ENCODE measurements around the gene GNAI1.

Gene GNAI1

GRCh38 chr7:80106498-80107113 lies 28.0 kb upstream of the GNAI1 start:
- H3K27ac ChIP-seq (ENCODE audit: low read length): no peak overlapping the region
- H3K4me1 ChIP-seq (ENCODE audit: control insufficient read depth in 1 of 2, insufficient read depth in 2 of 2, low read length in 2 of 2): peaks cover 0 to 10% of the 10 kb centered on the region in 2 donors
- H3K4me3 ChIP-seq (ENCODE audit: low read depth in 1 of 2, low read length in 2 of 2): no peak overlapping the region
- H3K9me3 ChIP-seq (ENCODE audit: control insufficient read depth in 1 of 2, low read length in 2 of 2): no peaks in the 10 kb centered on the region
- no peaks in the 10 kb centered on the region for H3K27me3 ChIP-seq (ENCODE audit: low read depth, low read length)
- no peaks in the 10 kb centered on the region for H3K36me3 ChIP-seq (ENCODE audit: control insufficient read depth in 1 of 2, insufficient read depth in 2 of 2, low read length in 2 of 2)

- Histone ChIP-seq H3K27ac (ENCODE audit: low read length) (no peak overlapping the region), H3K27me3 (ENCODE audit: low read depth, low read length) (no peaks in the 10 kb centered on the region), H3K9me3 (ENCODE audit: control insufficient read depth in 1 of 2, low read length in 2 of 2) (no peaks in the 10 kb centered on the region), H3K4me1 (ENCODE audit: control insufficient read depth in 1 of 2, insufficient read depth in 2 of 2, low read length in 2 of 2) (peaks cover 0 to 10% of the 10 kb centered on the region in 2 donors), H3K36me3 (ENCODE audit: control insufficient read depth in 1 of 2, insufficient read depth in 2 of 2, low read length in 2 of 2) (no peaks in the 10 kb centered on the region), H3K4me3 (ENCODE audit: low read depth in 1 of 2, low read length in 2 of 2) (no peak overlapping the region)
Observed at GRCh38 chr7:80107278-80107677, 27.4 kb upstream of the GNAI1 start.

GRCh38 chr7:80110376-80110775 lies 24.3 kb upstream of the GNAI1 start:
- Histone ChIP-seq H3K4me1 (ENCODE audit: control insufficient read depth in 1 of 2, insufficient read depth in 2 of 2, low read length in 2 of 2) (peaks cover 0 to 10% of the 10 kb centered on the region in 2 donors), H3K27ac (ENCODE audit: low read length) (no peak overlapping the region), H3K9me3 (ENCODE audit: control insufficient read depth in 1 of 2, low read length in 2 of 2) (no peaks in the 10 kb centered on the region), H3K4me3 (ENCODE audit: low read depth in 1 of 2, low read length in 2 of 2) (no peak overlapping the region), H3K36me3 (ENCODE audit: control insufficient read depth in 1 of 2, insufficient read depth in 2 of 2, low read length in 2 of 2) (no peaks in the 10 kb centered on the region), H3K27me3 (ENCODE audit: low read depth, low read length) (no peaks in the 10 kb centered on the region)

- H3K27ac ChIP-seq (ENCODE audit: low read length): no peak overlapping the region
Observed at GRCh38 chr7:80114159-80114558, 20.5 kb upstream of the GNAI1 start.

GRCh38 chr7:80124526-80125264 lies 9.9 kb upstream of the GNAI1 start:
- H3K27me3 ChIP-seq (ENCODE audit: low read depth, low read length): no peaks in the 10 kb centered on the region
- peaks cover 0 to 7% of the 10 kb centered on the region in 2 donors for H3K4me1 ChIP-seq (ENCODE audit: control insufficient read depth in 1 of 2, insufficient read depth in 2 of 2, low read length in 2 of 2)
- H3K36me3 ChIP-seq (ENCODE audit: control insufficient read depth in 1 of 2, insufficient read depth in 2 of 2, low read length in 2 of 2): no peaks in the 10 kb centered on the region
- H3K4me3 ChIP-seq (ENCODE audit: low read depth in 1 of 2, low read length in 2 of 2): no peak overlapping the region
- no peak overlapping the region for H3K27ac ChIP-seq (ENCODE audit: low read length)
- no peaks in the 10 kb centered on the region for H3K9me3 ChIP-seq (ENCODE audit: control insufficient read depth in 1 of 2, low read length in 2 of 2)

More at GRCh38 chr7:80114159-80114558, 20.5 kb upstream of the GNAI1 start:
- Histone ChIP-seq H3K27me3 (ENCODE audit: low read depth, low read length) (no peaks in the 10 kb centered on the region), H3K9me3 (ENCODE audit: control insufficient read depth in 1 of 2, low read length in 2 of 2) (no peaks in the 10 kb centered on the region), H3K4me3 (ENCODE audit: low read depth in 1 of 2, low read length in 2 of 2) (no peak overlapping the region), H3K4me1 (ENCODE audit: control insufficient read depth in 1 of 2, insufficient read depth in 2 of 2, low read length in 2 of 2) (no peaks in the 10 kb centered on the region), H3K36me3 (ENCODE audit: control insufficient read depth in 1 of 2, insufficient read depth in 2 of 2, low read length in 2 of 2) (no peaks in the 10 kb centered on the region)

- H3K36me3 ChIP-seq (ENCODE audit: control insufficient read depth in 1 of 2, insufficient read depth in 2 of 2, low read length in 2 of 2): no peaks in the 10 kb centered on the region
- H3K27me3 ChIP-seq (ENCODE audit: low read depth, low read length): no peaks in the 10 kb centered on the region
- peaks cover 0 to 7% of the 10 kb centered on the region in 2 donors for H3K4me1 ChIP-seq (ENCODE audit: control insufficient read depth in 1 of 2, insufficient read depth in 2 of 2, low read length in 2 of 2)
- no peak overlapping the region for H3K4me3 ChIP-seq (ENCODE audit: low read depth in 1 of 2, low read length in 2 of 2)
- no peak overlapping the region for H3K27ac ChIP-seq (ENCODE audit: low read length)
- no peaks in the 10 kb centered on the region for H3K9me3 ChIP-seq (ENCODE audit: control insufficient read depth in 1 of 2, low read length in 2 of 2)
Observed at GRCh38 chr7:80127412-80128160, 7.0 kb upstream of the GNAI1 start.

GRCh38 chr7:80128918-80129317 lies 5.7 kb upstream of the GNAI1 start:
- Histone ChIP-seq H3K4me3 (ENCODE audit: low read depth in 1 of 2, low read length in 2 of 2) (no peak overlapping the region), H3K27me3 (ENCODE audit: low read depth, low read length) (no peaks in the 10 kb centered on the region), H3K36me3 (ENCODE audit: control insufficient read depth in 1 of 2, insufficient read depth in 2 of 2, low read length in 2 of 2) (no peaks in the 10 kb centered on the region), H3K27ac (ENCODE audit: low read length) (no peak overlapping the region), H3K9me3 (ENCODE audit: control insufficient read depth in 1 of 2, low read length in 2 of 2) (no peaks in the 10 kb centered on the region), H3K4me1 (ENCODE audit: control insufficient read depth in 1 of 2, insufficient read depth in 2 of 2, low read length in 2 of 2) (peaks cover 0 to 7% of the 10 kb centered on the region in 2 donors)

GRCh38 chr7:80129785-80130184 lies 4.8 kb upstream of the GNAI1 start:
- H3K27ac ChIP-seq (ENCODE audit: low read length): no peak overlapping the region
- no peaks in the 10 kb centered on the region for H3K9me3 ChIP-seq (ENCODE audit: control insufficient read depth in 1 of 2, low read length in 2 of 2)
- H3K27me3 ChIP-seq (ENCODE audit: low read depth, low read length): no peaks in the 10 kb centered on the region
- H3K36me3 ChIP-seq (ENCODE audit: control insufficient read depth in 1 of 2, insufficient read depth in 2 of 2, low read length in 2 of 2): no peaks in the 10 kb centered on the region
- H3K4me1 ChIP-seq (ENCODE audit: control insufficient read depth in 1 of 2, insufficient read depth in 2 of 2, low read length in 2 of 2): peaks cover 0 to 7% of the 10 kb centered on the region in 2 donors
- no peak overlapping the region for H3K4me3 ChIP-seq (ENCODE audit: low read depth in 1 of 2, low read length in 2 of 2)

- Histone ChIP-seq H3K27me3 (ENCODE audit: low read depth, low read length) (no peaks in the 10 kb centered on the region), H3K9me3 (ENCODE audit: control insufficient read depth in 1 of 2, low read length in 2 of 2) (no peaks in the 10 kb centered on the region), H3K4me1 (ENCODE audit: control insufficient read depth in 1 of 2, insufficient read depth in 2 of 2, low read length in 2 of 2) (peaks cover 0 to 7% of the 10 kb centered on the region in 2 donors), H3K27ac (ENCODE audit: low read length) (no peak overlapping the region), H3K36me3 (ENCODE audit: control insufficient read depth in 1 of 2, insufficient read depth in 2 of 2, low read length in 2 of 2) (no peaks in the 10 kb centered on the region), H3K4me3 (ENCODE audit: low read depth in 1 of 2, low read length in 2 of 2) (no peak overlapping the region)
Observed at GRCh38 chr7:80131675-80132435, 2.8 kb upstream of the GNAI1 start.

- Histone ChIP-seq H3K9me3 (ENCODE audit: control insufficient read depth in 1 of 2, low read length in 2 of 2) (no peaks in the 10 kb centered on the region), H3K4me3 (ENCODE audit: low read depth in 1 of 2, low read length in 2 of 2) (no peak overlapping the region), H3K27ac (ENCODE audit: low read length) (no peak overlapping the region), H3K36me3 (ENCODE audit: control insufficient read depth in 1 of 2, insufficient read depth in 2 of 2, low read length in 2 of 2) (no peaks in the 10 kb centered on the region), H3K4me1 (ENCODE audit: control insufficient read depth in 1 of 2, insufficient read depth in 2 of 2, low read length in 2 of 2) (peaks cover 0 to 6% of the 10 kb centered on the region in 2 donors), H3K27me3 (ENCODE audit: low read depth, low read length) (no peaks in the 10 kb centered on the region)
Observed at GRCh38 chr7:80132594-80132993, 2.0 kb upstream of the GNAI1 start.
